K562 (cell line): ENCODE results near the gene LSS. TPM values are rescaled to one million over a fixed set of nuclear protein-coding genes. Genes with fewer than 3 reads are reported as not detected.

Experiments
- CREB5 ChIP-seq: fragments of 250-450 bp; sonication (Bioruptor Pico); IDR thresholded peaks from 2 replicates; pipeline ENCODE4 v1.5.0; 2020; ENCODE audit warnings: mild to moderate bottlenecking
- HDAC8 ChIP-seq: fragments of 450-650 bp; IDR thresholded peaks from 2 replicates; pipeline ENCODE4 v1.6.1; 2016; ENCODE audit warnings: mild to moderate bottlenecking, missing genetic modification characterization, moderate library complexity, missing compliant biosample characterization
- HINFP ChIP-seq: fragments of 450-650 bp; conservative IDR thresholded peaks from 2 replicates; pipeline ENCODE4 v1.6.1; 2016; ENCODE audit warnings: missing genetic modification characterization, low read depth, mild to moderate bottlenecking, control low read depth, missing compliant biosample characterization
- NR0B1 ChIP-seq: fragments of 450-650 bp; IDR thresholded peaks from one replicate; pipeline ENCODE4 v1.6.1; 2018; ENCODE audit warnings: mild to moderate bottlenecking, moderate library complexity; ENCODE audit not compliant: partially characterized antibody
- TBL1XR1 ChIP-seq, 2 experiments: IDR thresholded peaks; 2 replicates each; pipeline ENCODE4 v1.6.1; 2012; ENCODE audit warnings: improper control_type of control experiment in 2 of 2, low read length in 2 of 2, mild to moderate bottlenecking in 1 of 2
- USF2 ChIP-seq: sonication (generic); formaldehyde crosslinking; IDR thresholded peaks from 2 replicates; pipeline ENCODE4 v1.5.0; 2020; ENCODE audit warnings: missing genetic modification reagents
- ZKSCAN8 ChIP-seq: fragments of 200-800 bp; sonication (Bioruptor generic); IDR thresholded peaks from 2 replicates; pipeline ENCODE4 v1.6.1; 2016; ENCODE audit warnings: missing genetic modification characterization, missing compliant biosample characterization
- ZNF174 ChIP-seq: fragments of 250-450 bp; sonication (Bioruptor Pico); IDR thresholded peaks from 2 replicates; pipeline ENCODE4 v1.4.0; 2020; ENCODE audit warnings: mild to moderate bottlenecking
- ZNF175 ChIP-seq: fragments of 200-800 bp; sonication (Bioruptor generic); IDR thresholded peaks from 2 replicates; pipeline ENCODE4 v1.6.1; 2016; ENCODE audit warnings: low read depth, mild to moderate bottlenecking, missing genetic modification characterization, missing compliant biosample characterization
- ZNF232 ChIP-seq: sonication (generic); formaldehyde crosslinking; IDR thresholded peaks from 2 replicates; pipeline ENCODE4 v1.8.0; 2022; ENCODE audit warnings: mild to moderate bottlenecking, missing genetic modification reagents
- polyA plus RNA-seq, 8 experiments: library from polyadenylated mRNA; depleted of rRNA in 4 of 8; stranded (reverse) in 5 of 8; unstranded in 3 of 8; fragments of >200 nt; fragmentation: Nextera tagmentation in 2 of 8; fragmentation: Illumina TruSeq in 1 of 8; extraction: Ambion mirVana in 2 of 8; extraction: Trizol in 1 of 8; gene quantifications; 2 replicates each; pipeline versions ENCODE4 v1.2.1 to v1.2.3, GENCODE V29; 2011 to 2014; ENCODE audit warnings: inconsistent platforms in 1 of 8, missing spikeins in 1 of 8
- total RNA-seq, 7 experiments: library from RNA; depleted of rRNA in 6 of 7; stranded (reverse); fragments of >200 nt in 6 of 7; fragmentation: Illumina TruSeq in 2 of 7; extraction: Trizol in 2 of 7; gene quantifications; 2 replicates each; pipeline versions ENCODE4 v1.2.1 to v1.2.3, GENCODE V29; 2011 to 2021; ENCODE audit warnings: low replicate concordance in 1 of 7
- TF ChIP-seq, protein P1 (sequence below): sonication (generic); formaldehyde crosslinking; IDR thresholded peaks from 2 replicates; pipeline ENCODE4 v1.8.1; 2023; ENCODE audit warnings: mild to moderate bottlenecking, missing genetic modification reagents
- TF ChIP-seq, protein P2 (sequence below), 2 experiments: fragments of 450-650 bp in 1 of 2; sonication (generic) in 1 of 2; formaldehyde crosslinking; conservative IDR thresholded peaks; 2 replicates each; pipeline versions ENCODE4 v1.4.0 to v1.8.1; 2020 to 2022; ENCODE audit warnings: mild to moderate bottlenecking in 1 of 2, missing genetic modification reagents in 1 of 2
- TF ChIP-seq, protein P3 (sequence below): sonication (generic); formaldehyde crosslinking; IDR thresholded peaks from 2 replicates; pipeline ENCODE4 v1.8.0; 2022; ENCODE audit warnings: mild to moderate bottlenecking, missing genetic modification reagents, borderline replicate concordance

Gene LSS
- total and polyA plus RNA-seq, 9 of the 15 experiments (the other 6 are each of a cell fraction or from before 2014, with no cell fraction given) = 2.2 to 89.5 (median 37.4) TPM

DNA sequence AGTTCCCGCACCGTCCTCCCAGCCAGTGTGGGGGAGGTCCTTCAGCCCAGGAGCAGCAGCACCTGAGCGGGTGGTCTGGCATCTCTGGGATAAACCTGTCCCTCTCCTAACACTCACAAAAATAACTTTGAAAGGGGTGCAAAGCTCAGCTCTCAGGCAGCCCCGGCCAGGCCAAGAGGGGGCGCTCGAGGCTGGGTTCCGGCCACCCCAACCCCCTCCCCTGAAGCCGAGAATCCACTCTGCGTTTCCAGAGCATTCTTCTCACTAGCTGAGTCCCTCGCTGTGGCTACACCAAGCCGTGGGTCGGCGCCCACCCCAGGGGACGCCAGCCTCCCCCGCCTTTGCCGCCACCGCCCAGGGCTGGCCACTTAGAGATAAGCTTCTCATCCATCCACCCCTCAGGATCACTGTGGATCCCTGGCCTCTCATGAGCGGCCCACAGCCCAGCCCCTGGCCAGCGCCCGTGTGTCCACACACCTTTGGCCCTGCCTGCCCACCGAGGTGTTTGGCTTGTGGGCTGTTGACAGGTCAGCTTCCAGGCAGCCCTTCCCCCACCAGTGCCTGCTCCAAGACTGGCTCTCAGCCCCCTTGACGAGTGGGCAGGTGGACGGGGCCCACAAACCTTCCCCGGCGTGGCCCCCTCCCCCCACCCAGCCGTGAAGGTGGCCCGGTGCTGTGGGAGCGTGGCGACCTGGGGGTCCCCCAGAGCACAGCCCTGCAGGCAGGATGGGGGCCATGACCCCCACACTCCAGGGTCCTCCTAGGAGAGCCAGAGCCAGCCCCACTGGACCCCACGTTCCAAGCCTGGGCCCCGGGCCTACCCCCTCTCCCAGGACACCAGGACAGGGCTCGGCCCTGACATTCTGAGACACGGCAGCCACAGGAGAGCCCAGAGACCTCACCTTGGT lies 75.1 kb downstream of the LSS start (continued):
- TF ChIP-seq, protein P1, sequence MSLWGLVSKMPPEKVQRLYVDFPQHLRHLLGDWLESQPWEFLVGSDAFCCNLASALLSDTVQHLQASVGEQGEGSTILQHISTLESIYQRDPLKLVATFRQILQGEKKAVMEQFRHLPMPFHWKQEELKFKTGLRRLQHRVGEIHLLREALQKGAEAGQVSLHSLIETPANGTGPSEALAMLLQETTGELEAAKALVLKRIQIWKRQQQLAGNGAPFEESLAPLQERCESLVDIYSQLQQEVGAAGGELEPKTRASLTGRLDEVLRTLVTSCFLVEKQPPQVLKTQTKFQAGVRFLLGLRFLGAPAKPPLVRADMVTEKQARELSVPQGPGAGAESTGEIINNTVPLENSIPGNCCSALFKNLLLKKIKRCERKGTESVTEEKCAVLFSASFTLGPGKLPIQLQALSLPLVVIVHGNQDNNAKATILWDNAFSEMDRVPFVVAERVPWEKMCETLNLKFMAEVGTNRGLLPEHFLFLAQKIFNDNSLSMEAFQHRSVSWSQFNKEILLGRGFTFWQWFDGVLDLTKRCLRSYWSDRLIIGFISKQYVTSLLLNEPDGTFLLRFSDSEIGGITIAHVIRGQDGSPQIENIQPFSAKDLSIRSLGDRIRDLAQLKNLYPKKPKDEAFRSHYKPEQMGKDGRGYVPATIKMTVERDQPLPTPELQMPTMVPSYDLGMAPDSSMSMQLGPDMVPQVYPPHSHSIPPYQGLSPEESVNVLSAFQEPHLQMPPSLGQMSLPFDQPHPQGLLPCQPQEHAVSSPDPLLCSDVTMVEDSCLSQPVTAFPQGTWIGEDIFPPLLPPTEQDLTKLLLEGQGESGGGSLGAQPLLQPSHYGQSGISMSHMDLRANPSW (CRISPR knock-in tag) = no peak
- TF ChIP-seq TBL1XR1 (IDR thresholded peaks at IDR 0.05; ENCODE audit: low read length in 2 of 2) = 0 out of 4 replicates have a peak, but pooled peaks of 1 of the 2 experiments have one; percentile 23
- TF ChIP-seq NR0B1 = no peak
- TF ChIP-seq HINFP (tag) = no peak
- no peak for TF ChIP-seq USF2 (CRISPR knock-in tag)
- TF ChIP-seq ZNF174 = no peak
- no peak for TF ChIP-seq ZKSCAN8 (CRISPR knock-in tag)
- TF ChIP-seq, protein P2, sequence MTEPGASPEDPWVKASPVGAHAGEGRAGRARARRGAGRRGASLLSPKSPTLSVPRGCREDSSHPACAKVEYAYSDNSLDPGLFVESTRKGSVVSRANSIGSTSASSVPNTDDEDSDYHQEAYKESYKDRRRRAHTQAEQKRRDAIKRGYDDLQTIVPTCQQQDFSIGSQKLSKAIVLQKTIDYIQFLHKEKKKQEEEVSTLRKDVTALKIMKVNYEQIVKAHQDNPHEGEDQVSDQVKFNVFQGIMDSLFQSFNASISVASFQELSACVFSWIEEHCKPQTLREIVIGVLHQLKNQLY (CRISPR knock-in tag; conservative IDR thresholded peaks at IDR 0.05) = no peak
- no peak for TF ChIP-seq ZNF175 (CRISPR knock-in tag)
- TF ChIP-seq HDAC8 (tag) = no peak
- no peak for TF ChIP-seq ZNF232 (CRISPR knock-in tag)
- TF ChIP-seq, protein P3, sequence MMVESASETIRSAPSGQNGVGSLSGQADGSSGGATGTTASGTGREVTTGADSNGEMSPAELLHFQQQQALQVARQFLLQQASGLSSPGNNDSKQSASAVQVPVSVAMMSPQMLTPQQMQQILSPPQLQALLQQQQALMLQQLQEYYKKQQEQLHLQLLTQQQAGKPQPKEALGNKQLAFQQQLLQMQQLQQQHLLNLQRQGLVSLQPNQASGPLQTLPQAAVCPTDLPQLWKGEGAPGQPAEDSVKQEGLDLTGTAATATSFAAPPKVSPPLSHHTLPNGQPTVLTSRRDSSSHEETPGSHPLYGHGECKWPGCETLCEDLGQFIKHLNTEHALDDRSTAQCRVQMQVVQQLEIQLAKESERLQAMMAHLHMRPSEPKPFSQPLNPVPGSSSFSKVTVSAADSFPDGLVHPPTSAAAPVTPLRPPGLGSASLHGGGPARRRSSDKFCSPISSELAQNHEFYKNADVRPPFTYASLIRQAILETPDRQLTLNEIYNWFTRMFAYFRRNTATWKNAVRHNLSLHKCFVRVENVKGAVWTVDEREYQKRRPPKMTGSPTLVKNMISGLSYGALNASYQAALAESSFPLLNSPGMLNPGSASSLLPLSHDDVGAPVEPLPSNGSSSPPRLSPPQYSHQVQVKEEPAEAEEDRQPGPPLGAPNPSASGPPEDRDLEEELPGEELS = no peak
- no peak for TF ChIP-seq CREB5 (CRISPR knock-in tag)
